ENCODE measurements around the gene POLK.

The POLK gene

GRCh38 chr5:75637949-75638348 is 126.3 kb downstream of the POLK start:
- H3K4me3 ChIP-seq (ENCODE audit: low read depth, low read length), result no peak overlapping the region
- no peak for TF ChIP-seq CTCF (IDR thresholded peaks at IDR 0.05; ENCODE audit: control insufficient read depth, extremely low read depth, insufficient read depth)
- no peak for DNase-seq (ENCODE audit: low read depth)

GRCh38 chr5:75639535-75640311 is 128.0 kb downstream of the POLK start:
- no peak for DNase-seq (ENCODE audit: low read depth)
- no peak for TF ChIP-seq CTCF (IDR thresholded peaks at IDR 0.05; ENCODE audit: control insufficient read depth, extremely low read depth, insufficient read depth)
- no peak overlapping the region for H3K4me3 ChIP-seq (ENCODE audit: low read depth, low read length)

GRCh38 chr5:75640395-75640794 is 128.7 kb downstream of the POLK start:
- H3K4me3 ChIP-seq (ENCODE audit: low read depth, low read length), result no peak overlapping the region
- no peak for TF ChIP-seq CTCF (IDR thresholded peaks at IDR 0.05; ENCODE audit: control insufficient read depth, extremely low read depth, insufficient read depth)
- DNase-seq (ENCODE audit: low read depth), result no peak

- no peak for TF ChIP-seq CTCF (IDR thresholded peaks at IDR 0.05; ENCODE audit: control insufficient read depth, extremely low read depth, insufficient read depth)
Observed at GRCh38 chr5:75640826-75641225, 129.1 kb downstream of the POLK start.

GRCh38 chr5:75648712-75649111 is 137.0 kb downstream of the POLK start:
- TF ChIP-seq CTCF (IDR thresholded peaks at IDR 0.05; ENCODE audit: control insufficient read depth, extremely low read depth, insufficient read depth), result no peak
- H3K4me3 ChIP-seq (ENCODE audit: low read depth, low read length), result no peak overlapping the region
- no peak for DNase-seq (ENCODE audit: low read depth)

More at GRCh38 chr5:75640826-75641225, 129.1 kb downstream of the POLK start:
- DNase-seq (ENCODE audit: low read depth), result no peak
- no peak overlapping the region for H3K4me3 ChIP-seq (ENCODE audit: low read depth, low read length)

All from LNCaP clone FGC (cell line).